Activated CD4-positive, alpha-beta T cell treated with anti-CD3 and anti-CD28 coated beads, Interleukin-2, amount 50 U/mL, for 1 hour (primary cell): ENCODE results near the gene SH3GL1.
"Not testable (repeated sequence)": the region's sequence is repeated elsewhere in the genome, so short reads cannot be mapped to it uniquely, and the experiment has no call there.

Experiments
- DNase-seq: peaks from one replicate; pipeline ENCODE4 v3.0.0-alpha.2; 2020

SH3GL1 gene

DNA sequence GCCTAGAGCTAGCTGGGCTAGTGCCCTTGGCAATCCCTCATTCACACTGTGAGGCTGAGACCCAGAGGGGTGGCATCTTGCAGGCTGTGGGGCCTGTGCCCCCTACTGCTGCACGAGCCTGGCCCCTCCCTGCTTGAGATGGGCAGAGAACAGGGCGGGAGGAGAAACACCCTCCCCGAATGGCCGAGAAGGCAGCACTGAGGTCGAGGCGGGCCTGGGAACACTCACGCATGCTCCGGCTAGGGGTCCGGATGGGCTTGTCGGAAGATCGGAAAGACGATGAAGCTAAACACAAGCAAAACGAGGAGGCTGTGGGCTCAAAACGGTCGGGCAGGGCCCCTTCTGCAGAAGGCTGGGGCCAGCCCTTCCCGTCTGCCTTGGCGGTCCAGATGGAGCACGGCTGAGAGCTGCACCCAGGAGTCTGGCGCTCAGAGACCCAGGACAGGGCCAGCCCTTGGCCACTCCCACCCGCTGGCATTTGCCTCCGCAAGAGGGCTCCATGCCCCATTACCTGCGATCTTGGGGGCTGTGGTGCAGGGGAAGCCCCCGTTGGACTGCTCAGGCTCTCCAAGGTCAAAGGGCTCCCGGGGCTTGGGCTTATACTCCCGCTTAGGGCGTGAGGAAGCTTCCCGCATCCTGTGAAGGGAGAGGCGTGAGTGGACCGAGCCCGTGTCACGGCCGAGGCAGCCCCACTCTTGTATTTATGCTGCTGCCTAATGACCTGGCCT, 38.1 kb downstream of the SH3GL1 start:
- DNase-seq: no peak

DNA sequence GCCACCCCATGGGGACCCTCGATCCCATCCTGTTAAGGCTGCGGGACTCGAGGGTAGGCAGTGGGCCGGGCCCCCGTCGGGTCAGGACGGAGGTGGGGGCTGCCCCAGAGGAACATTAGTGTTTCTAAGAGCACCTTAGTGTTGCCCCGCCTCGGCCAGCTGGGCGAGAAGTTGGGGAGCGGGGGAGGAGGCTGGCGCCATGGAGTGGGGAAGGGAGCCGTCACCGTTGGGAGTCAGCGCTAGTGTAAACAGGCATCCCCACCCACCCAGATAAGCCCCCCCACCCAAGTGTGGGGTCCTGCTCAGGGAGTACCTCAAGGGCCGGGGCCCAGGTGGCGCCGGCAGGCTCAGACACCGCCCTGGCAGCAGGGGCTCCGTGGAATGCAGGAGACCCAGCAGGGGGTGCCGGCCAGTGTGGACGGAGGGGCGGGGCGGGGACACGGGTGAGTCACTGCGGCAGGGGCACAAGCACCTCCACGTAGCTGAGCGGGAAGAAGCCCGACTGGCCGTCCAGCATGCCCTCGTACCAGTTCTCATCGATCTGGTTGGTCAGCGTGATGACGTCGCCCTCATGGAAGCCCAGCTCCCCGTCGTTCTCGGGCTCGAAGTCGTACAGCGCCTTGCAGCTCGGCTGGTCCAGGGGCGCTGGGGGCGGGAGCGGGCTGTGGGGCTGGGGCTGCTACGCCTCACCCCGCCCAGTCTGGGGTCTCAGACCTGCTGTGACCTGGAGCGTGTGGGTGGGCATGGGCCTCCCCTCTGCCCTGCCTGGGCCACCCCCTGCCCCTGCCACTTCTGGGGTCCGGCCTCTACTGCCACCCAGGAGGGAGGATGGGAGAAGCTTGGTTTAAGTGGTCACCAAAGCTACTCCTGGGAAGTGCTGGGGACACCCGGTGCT, 38.9 kb downstream of the SH3GL1 start:
- no peak for DNase-seq

DNA sequence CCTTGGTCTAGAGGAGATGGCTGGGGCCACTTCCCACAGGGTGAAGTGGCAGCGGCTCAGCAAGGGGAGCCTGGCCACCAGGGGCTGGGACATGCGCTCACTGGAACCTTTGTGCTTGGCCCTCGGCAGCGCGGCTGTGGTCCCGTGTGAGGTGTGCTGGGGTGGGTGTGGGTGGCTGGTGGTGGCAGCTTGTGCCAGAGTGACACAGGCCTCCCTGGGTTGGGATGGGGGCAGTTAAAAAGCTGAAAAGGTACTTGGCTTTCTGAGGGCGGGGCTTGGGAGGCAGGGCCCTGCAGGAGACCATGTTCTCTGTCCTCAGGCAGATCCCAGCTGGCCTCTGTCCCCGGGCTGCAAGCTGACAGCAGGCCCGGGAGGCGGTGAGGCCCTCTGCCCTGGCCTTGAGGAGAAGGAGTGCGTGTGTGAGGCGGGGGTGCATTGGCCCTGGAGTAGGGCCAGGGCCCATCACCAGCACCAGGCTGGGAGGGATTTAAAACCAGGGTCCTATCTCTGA, 39.7 kb downstream of the SH3GL1 start:
- DNase-seq: no peak

DNA sequence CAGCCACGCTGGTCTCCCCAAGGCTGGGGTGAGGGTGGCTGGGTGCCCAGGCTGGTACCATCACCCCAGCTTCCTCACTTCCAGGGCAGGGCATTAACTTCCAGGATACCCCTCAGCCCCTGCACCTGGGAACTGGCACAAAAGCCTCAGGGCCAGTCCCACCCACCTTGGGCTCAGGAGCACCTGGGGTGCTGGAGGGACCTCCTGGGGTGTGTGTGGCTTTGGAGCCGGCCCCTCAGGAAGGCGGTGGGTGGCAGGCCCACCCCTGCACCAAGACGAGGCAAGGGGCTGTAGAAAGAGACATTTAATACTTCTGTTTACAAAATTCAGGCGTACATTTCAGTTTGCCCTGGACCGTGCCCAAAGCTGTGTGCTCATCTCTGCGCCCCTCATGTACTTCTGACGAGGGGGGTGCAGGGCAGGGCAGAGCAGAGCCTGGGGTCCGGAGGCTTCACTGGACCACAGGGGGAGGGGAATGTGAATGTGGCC, 40.2 kb downstream of the SH3GL1 start:
- DNase-seq: no peak

DNA sequence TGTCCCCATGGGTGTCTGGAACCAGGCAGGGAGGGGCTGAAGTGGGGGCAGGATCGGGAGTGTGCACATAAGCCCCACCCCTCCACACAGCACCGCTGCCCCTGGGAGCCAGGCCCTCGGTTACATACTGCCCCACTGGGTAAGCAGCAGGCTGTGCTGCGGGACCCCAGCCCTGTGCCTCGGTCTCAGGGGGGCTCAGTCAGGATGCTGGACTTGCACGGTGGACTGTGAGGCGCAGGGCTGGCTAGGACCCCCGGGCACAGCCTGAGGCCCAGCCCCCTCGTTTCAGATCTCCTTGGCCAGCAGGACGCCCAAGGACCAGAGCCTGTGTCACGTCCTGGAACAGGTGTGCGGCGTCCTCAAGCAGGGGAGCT, 40.7 kb downstream of the SH3GL1 start:
- no peak for DNase-seq

DNA sequence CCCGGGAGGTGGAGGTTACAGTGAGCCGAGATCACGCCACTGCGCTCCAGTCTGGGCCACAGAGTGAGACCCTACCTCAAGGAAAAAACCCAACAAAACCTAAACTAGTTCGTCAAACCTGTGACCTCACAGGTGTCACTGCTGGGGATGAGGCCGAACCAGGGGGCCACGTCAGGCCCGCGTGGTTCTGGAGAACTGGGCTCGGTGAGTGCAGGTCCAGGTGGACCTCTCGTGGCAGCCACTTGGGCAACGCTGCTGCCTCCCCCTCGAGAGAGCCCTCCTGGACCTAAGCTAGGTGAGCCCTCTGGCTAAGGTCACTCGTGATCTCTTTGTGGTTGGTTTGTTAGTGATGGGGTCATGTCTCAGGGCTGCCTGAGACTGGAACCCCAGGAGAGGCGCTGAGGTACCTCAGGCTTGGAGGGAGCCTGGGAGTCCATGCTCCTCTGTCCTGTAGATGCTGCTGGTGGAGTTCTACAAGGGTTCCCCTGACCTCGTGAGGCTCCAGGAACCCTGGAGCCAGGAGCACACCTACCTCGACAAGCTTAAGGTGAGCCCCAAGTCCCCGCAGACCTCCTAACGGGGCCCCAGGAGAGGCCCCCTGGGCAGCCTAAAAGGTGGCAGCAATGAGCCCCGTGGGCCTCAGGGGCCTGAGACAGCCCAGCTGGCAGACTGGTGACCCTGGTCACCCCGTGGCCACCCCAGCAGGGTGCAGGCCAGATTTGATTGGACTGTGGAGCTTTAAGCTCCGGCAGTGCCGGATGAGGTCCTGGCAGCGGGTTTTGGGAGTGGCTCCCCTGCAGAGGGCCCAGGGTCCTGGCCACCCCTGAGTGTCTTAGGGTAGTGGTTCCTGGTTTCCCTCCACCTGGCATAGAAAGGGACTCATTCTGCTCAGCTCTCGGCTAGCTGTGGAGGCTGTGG, 41.4 kb downstream of the SH3GL1 start:
- DNase-seq: no peak

DNA sequence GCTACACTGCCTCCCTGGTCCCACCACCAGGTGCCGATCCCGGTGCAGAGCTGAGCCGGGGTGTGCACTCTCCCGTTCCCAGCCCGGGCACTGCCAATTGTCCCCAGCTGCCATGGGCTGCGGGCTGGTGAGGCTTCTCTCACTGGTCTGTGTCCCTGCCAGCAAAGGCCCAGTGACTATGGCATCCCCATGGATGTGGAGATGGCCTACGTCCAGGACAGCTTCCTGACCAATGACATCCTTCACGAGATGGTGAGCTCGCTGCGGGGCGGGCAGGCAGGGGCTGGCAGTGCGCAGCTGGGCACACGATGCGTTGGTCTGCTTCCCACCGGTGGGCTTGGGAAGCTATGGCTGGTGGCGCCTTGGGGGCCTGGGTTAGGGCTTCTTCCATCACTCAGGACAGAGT, 42.4 kb downstream of the SH3GL1 start:
- no peak for DNase-seq

DNA sequence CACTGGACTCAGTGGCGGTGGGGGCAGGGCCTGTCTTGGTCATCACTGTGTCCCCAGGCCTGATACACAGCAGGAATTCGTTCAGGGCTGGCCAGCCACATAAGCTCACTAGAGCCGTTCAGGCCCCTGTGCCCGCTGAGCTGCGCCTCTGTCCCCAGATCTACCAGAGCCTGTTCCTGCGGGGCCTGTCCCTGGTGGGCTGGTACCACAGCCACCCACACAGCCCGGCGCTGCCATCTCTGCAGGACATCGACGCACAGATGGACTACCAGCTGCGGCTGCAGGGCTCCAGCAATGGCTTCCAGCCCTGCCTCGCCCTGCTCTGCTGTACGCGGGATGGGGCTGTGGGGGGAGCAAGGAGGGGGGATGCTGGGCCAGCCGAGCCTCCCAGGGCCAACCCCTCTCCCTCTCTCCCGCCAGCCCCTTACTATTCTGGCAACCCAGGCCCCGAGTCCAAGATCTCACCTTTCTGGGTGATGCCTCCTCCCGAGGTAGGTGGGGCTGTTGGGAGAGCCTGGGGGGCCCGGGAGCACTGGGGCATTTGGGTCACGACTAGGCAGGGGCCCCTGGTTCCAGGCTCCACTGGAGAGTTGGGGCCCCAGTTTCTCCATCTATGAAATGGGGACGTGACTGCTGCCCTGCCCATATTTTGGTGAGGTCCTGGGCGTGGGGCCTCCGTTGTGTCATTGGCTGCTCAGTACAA, 43.1 kb downstream of the SH3GL1 start:
- DNase-seq: no peak

DNA sequence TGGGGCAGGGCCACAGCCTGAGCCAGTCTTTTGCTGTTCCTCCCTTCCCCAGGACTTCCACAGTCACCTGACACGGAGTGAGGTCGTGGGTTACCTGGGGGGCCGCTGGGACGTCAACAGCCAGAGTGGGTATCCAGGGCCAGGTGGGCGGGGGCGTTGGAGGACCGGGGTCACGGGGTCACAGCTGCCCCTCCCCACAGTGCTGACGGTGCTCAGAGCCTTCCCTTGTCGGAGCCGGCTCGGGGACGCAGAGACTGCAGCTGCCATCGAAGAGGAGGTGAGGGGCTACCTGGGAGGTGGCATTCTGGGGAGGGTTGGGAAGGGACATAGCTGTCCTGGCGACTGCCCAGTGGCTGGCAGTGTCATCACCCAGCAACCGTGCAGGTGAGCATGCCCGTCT, 45.5 kb downstream of the SH3GL1 start:
- no peak for DNase-seq

DNA sequence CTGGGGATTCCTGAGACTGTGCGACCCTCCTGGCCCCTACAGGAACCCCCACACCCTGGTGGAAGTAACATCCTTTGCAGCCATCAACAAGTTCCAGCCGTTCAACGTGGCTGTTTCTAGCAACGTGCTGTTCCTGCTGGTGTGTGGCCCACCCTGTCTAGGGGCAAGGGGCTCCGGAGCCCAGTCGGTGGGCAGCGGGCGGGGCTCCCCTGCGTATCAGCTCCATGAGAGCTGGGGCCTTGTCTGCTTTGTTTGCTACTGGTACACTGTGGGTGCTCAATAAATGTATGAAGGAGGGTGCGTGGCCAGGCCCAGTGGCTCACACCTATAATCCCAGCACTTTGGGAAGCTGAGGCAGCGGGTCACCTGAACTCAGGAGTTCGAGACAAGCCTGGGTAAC, 46.1 kb downstream of the SH3GL1 start:
- DNase-seq: no peak

DNA sequence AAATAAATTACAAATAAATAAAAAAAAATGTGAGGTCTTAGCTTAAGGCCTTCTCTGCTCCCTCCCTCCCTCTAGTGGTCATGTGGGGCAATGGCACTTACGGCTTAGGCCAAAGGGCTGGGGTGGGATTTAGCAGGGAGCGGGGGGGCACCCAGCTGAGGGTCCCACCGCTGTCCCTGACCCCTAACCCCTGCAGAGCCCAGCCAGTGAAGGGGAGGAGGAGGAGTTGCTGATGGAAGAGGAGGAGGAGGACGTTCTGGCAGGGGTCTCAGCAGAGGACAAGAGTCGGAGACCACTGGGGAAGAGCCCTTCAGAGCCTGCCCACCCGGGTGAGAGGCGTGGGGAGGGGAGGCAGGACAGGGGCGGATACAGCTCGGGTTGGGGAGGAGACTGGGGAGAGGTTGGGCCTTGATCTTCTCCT, 47.6 kb downstream of the SH3GL1 start:
- peak; percentile 61 for DNase-seq

DNA sequence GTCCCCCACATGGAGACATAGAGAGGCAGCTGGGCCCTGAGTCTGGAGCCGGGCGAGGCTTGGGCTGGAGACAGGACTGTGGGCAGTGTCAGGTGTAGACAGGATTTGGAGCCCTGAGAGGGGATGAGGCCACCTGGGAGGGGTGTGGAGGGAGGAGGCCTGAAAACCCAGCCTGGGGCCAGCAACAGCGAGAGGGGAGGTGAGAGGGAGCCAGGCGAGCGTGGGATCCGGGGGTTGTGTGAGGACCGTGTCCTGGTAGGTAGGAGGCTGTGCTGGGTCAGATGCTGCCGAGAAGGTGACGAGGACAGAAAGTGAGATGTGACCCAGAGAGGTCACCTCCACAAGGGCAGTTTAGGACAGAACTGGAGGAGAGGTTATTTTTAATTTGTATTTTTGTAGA, 49.6 kb downstream of the SH3GL1 start:
- DNase-seq: no peak

DNA sequence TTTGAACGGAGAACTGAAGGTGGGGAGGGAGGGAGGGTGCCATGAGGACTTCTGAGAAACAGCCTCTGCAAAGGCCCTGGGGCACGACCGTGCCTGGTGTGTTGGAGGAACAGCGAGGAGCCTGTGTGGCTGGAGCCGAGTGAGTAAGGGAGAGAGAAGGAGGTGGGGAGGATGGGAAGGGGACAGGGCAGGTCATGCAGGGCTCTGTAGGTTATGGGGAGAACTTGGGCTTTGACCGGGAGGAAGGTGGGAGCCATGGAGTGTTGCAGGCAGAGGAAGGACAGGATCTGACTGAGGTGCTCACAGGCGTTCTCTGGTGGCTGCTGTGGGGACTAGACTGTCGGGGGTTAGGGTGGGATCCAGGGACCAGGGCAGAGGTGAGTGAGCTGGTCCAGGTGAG, 50.2 kb downstream of the SH3GL1 start:
- DNase-seq: no peak

DNA sequence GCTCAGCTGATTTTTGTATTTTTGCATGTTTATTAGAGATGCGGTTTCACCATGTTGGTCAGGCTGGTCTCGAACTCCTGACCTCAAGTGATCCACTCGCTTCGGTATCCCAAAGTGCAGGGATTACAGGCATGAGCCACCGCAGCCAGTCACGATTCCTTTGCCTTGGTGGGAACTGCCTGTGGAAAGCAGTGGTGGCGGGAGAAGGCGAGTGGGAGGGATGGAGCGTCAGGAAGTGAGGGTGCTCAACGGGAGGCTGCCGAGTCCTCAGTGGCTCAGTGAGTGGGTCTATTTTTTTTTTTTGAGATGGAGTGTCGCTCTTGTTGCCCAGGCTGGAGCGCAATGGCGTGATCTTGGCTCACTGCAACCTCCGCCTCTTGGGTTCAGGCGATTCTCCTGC, 51.1 kb downstream of the SH3GL1 start:
- DNase-seq: not testable (repeated sequence)

DNA sequence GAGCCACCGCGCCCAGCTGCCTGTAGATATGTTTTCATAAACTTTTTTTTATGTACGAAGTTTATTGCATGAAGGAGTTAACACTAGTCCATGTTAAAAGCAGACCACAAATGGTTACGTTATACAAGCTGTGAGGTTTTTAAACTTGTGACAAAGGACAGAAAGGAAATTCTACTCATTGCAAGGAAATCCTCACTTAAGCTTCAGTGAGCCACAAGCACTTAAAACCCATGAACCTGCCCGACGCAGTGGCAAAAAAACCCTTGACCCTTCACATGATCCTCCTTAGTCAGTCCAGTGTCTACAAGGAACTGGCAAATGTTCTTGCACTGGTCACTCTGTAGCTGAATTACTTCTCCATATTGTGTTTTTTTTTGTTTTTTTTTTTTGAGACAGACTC, 52.8 kb downstream of the SH3GL1 start:
- no peak for DNase-seq

DNA sequence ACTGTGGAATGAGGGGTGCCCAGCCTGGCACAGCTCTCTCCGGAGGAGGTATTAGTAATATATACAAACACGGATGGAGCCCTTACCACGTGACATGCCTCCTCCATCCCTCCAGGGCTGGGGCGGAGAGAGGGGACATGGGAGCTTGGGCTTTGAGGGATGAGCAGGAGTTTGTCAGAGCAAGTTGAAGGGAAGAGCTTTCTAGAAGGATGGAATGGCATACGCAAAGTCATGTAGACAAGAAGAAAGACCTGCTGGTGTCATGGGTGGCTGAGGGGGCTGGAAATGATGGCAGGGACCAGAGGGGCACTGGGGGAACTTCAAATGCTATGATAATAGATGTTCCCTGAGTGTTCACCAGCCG, 54.3 kb downstream of the SH3GL1 start:
- no peak for DNase-seq

DNA sequence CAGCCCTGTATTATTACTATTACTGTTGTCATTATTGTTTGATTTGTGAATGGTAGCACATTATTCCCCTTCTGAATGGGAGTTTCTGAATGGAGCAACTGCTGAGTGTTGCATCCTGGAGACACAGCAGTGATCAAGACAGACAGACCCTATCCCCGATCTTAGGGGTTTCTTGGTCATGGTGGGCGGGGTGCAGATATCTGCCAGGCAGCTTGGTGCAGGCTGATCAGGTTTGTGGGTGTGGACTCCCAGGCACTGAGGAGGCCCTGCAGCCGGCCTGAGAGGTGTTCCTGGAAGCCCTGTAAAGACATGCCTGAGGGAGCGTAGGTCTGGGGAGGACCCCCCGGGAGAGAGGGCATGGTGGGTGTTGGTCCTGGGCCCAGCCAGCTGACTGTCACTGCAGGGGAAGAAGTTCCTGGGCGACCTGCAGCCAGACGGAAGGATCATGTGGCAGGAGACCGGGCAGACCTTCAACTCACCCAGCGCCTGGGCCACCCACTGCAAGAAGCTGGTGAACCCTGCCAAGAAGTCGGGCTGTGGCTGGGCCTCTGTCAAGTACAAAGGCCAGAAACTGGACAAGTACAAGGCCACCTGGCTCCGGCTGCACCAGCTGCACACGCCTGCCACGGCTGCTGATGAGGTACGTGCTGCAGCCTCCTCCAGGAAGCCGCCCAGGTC, 54.9 kb downstream of the SH3GL1 start:
- no peak for DNase-seq

DNA sequence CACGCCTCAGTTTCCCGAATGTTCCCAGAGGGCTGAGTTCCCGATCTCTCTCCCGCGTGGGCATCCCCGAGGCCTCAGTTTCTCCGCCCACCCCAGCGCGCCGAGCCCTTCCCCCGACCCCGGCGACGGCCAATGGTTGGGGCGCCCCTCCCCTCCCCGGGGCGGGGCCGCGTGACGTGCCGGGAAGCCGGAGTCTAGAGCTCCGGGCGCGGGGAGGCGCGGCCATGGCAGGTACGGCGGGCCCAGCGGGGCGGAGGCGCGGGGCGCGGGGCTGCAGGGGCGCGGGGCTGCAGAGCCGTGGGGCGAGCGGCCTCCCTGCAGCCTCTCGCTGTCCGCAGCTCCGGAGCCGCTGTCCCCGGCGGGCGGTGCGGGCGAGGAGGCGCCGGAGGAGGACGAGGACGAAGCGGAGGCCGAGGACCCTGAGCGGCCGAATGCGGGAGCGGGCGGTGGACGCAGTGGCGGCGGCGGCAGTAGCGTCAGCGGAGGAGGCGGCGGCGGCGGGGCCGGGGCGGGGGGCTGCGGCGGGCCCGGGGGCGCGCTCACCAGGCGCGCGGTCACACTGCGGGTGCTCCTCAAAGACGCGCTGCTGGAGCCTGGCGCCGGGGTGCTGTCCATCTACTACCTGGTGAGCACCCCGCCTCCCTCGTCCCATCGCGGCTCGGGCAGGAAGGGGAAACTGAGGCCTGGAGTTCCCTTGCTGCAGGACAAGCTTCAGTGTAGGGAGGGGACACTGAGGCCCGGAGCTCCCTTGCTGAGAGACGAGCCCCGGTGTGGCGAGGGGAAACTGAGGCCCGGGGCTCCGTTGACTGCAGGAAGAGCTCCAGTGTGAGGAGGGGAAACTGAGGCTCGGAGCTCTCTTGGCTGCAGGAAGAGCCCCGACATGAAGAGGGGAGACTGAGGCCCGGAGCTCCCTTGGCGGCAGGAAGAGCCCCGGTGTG, 56.7 kb downstream of the SH3GL1 start, which contains the start of gene MPND:
Gene MPND, plus strand, starts transcription at position 193 of the 938 bp plus-strand sequence. Its CDS starts 32 bp downstream, at position 225.
- peak; percentile 92 for DNase-seq

DNA sequence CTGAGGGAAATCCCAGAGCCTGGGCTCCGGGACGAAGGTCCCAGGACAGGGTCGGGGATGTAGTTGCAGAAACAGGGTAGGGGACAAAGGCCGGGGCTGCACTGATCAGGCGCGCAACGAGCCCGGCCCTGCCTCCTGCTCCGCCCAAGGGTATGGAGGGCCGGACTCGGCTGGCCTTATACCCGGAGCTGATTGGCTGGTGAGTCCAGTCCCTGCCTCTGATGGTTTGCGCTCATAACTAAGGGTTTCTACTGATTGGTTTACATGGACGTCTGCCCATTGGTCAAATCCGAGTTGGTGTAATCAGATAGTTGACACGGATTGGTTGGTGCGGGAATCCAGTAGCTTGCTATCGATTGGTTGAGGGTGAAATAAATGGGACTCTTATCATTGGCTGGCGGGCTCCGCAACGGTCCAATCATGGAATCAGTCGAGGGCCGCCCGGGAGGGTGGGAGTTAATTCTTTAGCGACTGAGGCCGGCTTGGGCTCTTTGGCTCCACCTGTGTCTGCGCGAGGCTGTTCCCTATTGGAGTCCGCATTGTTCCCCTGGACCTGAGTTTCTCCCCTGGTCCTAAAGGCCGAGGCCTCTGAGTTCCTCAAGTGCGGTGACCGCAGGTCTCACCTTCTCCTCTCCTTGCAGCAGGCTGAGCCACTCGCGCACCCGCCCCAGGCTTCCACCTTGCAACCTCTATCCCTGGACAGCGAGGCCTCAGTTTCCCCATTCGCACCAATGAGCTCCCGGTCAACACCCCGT, 57.6 kb downstream of the SH3GL1 start:
- peak; percentile 88 for DNase-seq

DNA sequence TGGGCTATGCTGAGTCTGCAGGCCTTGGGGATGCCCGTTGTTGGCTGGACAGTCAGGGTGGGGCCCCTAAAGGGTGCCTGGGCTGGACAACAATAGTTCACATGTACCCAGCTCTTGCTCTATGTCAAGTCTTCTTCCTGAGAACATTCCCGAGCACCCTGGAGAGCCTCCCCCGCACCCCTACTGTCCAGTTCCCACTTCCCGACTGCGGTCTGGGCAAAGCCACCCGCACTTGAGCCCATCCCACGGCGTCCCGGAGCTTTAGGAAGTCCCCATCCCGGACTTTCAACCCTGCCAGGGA, 58.1 kb downstream of the SH3GL1 start:
- DNase-seq: no peak
